GM12878 (cell line): ENCODE results near the gene PLXNC1. TPM values are rescaled to one million over a fixed set of nuclear protein-coding genes. Genes with fewer than 3 reads are reported as not detected.

Source experiments
- BCL3 ChIP-seq: IDR thresholded peaks from 2 replicates; pipeline ENCODE4 v1.6.1; 2011; ENCODE audit warnings: borderline replicate concordance, low read depth, mild to moderate bottlenecking, moderate library complexity, low read length; ENCODE audit not compliant: insufficient read depth, poor library complexity, severe bottlenecking
- CBFB ChIP-seq: IDR thresholded peaks from 2 replicates; pipeline ENCODE4 v1.6.1; 2016; ENCODE audit warnings: antibody characterized with exemption, low read depth
- CEBPB ChIP-seq, 2 experiments: fragments of 150-350 bp in 1 of 2; IDR thresholded peaks; 2 replicates each; pipeline ENCODE4 v1.6.1; 2012 to 2014; ENCODE audit warnings: low read depth in 2 of 2, low read length in 2 of 2, borderline replicate concordance in 1 of 2, inconsistent platforms in 1 of 2
- CREM ChIP-seq: IDR thresholded peaks from 2 replicates; pipeline ENCODE4 v1.6.1; 2014; ENCODE audit warnings: antibody characterized with exemption, low read depth
- CUX1 ChIP-seq: IDR thresholded peaks from 2 replicates; pipeline ENCODE4 v1.6.1; 2012; ENCODE audit warnings: improper control_type of control experiment, low read depth, low read length; ENCODE audit not compliant: insufficient replicate concordance
- EP300 ChIP-seq, 2 experiments: fragments of 150-350 bp in 1 of 2; IDR thresholded peaks; 2 replicates each; pipeline ENCODE4 v1.6.1; 2011 to 2012; ENCODE audit warnings: low read depth in 2 of 2, low read length in 2 of 2, borderline replicate concordance in 1 of 2, improper control_type of control experiment in 1 of 2, inconsistent platforms in 1 of 2; ENCODE audit not compliant: control insufficient read depth in 1 of 2
- FOXM1 ChIP-seq: IDR thresholded peaks from 2 replicates; pipeline ENCODE4 v1.6.1; 2012; ENCODE audit warnings: low read depth, mild to moderate bottlenecking, inconsistent platforms, low read length, moderate library complexity
- GABPA ChIP-seq: IDR thresholded peaks from 2 replicates; pipeline ENCODE4 v1.6.1; 2014; ENCODE audit warnings: antibody characterized with exemption, low read depth, mild to moderate bottlenecking, inconsistent platforms
- IKZF1 ChIP-seq: fragments of 450-650 bp; conservative IDR thresholded peaks from 2 replicates; pipeline ENCODE4 v1.6.1; 2017; ENCODE audit warnings: antibody characterized with exemption, mild to moderate bottlenecking
- KAT2A ChIP-seq: conservative IDR thresholded peaks from 2 replicates; pipeline ENCODE4 v1.6.1; 2011; ENCODE audit warnings: low read depth, low read length; ENCODE audit not compliant: control insufficient read depth
- NR2C2 ChIP-seq: IDR thresholded peaks from 2 replicates; pipeline ENCODE4 v1.6.1; 2011; ENCODE audit warnings: borderline replicate concordance, low read depth; ENCODE audit not compliant: control insufficient read depth, insufficient read length
- POU2F2 ChIP-seq: IDR thresholded peaks from 3 replicates; pipeline ENCODE4 v1.6.1; 2011; ENCODE audit warnings: low read depth, mild to moderate bottlenecking, low read length, borderline replicate concordance
- RB1 ChIP-seq: fragments of 450-650 bp; formaldehyde crosslinking; IDR thresholded peaks from 2 replicates; pipeline ENCODE4 v1.6.1; 2017; ENCODE audit warnings: mild to moderate bottlenecking, borderline replicate concordance
- SREBF1 ChIP-seq: IDR thresholded peaks from 2 replicates; pipeline ENCODE4 v1.6.1; 2012; ENCODE audit warnings: mild to moderate bottlenecking, low read length
- USF1 ChIP-seq: IDR thresholded peaks from 2 replicates; pipeline ENCODE4 v1.6.1; 2011; ENCODE audit warnings: borderline replicate concordance, low read depth, mild to moderate bottlenecking, moderate library complexity, mixed read lengths, low read length; ENCODE audit not compliant: insufficient read depth; ENCODE audit errors: extremely low read length
- ZBTB40 ChIP-seq: fragments of 450-650 bp; IDR thresholded peaks from 2 replicates; pipeline ENCODE4 v1.6.1; 2016; ENCODE audit warnings: mild to moderate bottlenecking, moderate library complexity, borderline replicate concordance
- polyA plus RNA-seq, 11 experiments: library from polyadenylated mRNA; depleted of rRNA in 4 of 11; unstranded in 6 of 11; stranded (reverse) in 5 of 11; fragments of >200 nt; fragmentation: Nextera tagmentation in 4 of 11; fragmentation: Illumina TruSeq in 1 of 11; extraction: Ambion mirVana in 4 of 11; extraction: Trizol in 1 of 11; gene quantifications; 1 replicate in 1 of 11; 2 replicates in 10 of 11; pipeline versions ENCODE4 v1.2.1 to v1.2.3, GENCODE V29; 2011 to 2016; ENCODE audit warnings: inconsistent platforms in 2 of 11, missing spikeins in 2 of 11, low read depth in 1 of 11
- total RNA-seq, 4 experiments: library from RNA; depleted of rRNA in 3 of 4; stranded (reverse); fragments of >200 nt in 3 of 4; fragmentation: Illumina TruSeq in 1 of 4; extraction: Trizol in 1 of 4; gene quantifications; 2 replicates each; pipeline versions ENCODE4 v1.2.1 to v1.2.3, GENCODE V29; 2013 to 2021

PLXNC1 gene
- total and polyA plus RNA-seq, 10 of the 15 experiments (the other 5 are each of a cell fraction or from before 2014, with no cell fraction given) = 5.2 to 41.2 (median 24.6) TPM

- peak in 1 of 2 experiments; percentile 76; a peak in 1 of 4 replicates for TF ChIP-seq CEBPB (IDR thresholded peaks at IDR 0.05; ENCODE audit: borderline replicate concordance in 1 of 2, low read depth in 2 of 2, low read length in 2 of 2)
- TF ChIP-seq EP300 (IDR thresholded peaks at IDR 0.05; ENCODE audit: borderline replicate concordance in 1 of 2, control insufficient read depth in 1 of 2, low read depth in 2 of 2, low read length in 2 of 2) = peak; percentile 73 to 76; a peak in 3 of 4 replicates
- 0 out of 2 replicates have a peak, but pooled peaks have one; percentile 13 for TF ChIP-seq GABPA
- peak; percentile 98 for TF ChIP-seq IKZF1
- TF ChIP-seq POU2F2 = no peak
- TF ChIP-seq BCL3 = no peak
- TF ChIP-seq KAT2A = no peak
- TF ChIP-seq USF1 = no peak
- no peak for TF ChIP-seq NR2C2
- TF ChIP-seq FOXM1 = peak; percentile 64; the same call in 1 of the 2 replicates
- TF ChIP-seq CREM = peak; percentile 58; the same call in 1 of the 2 replicates
- no peak for TF ChIP-seq ZBTB40
- TF ChIP-seq RB1 = no peak
- peak; percentile 62; the same call in 1 of the 2 replicates for TF ChIP-seq CBFB
- no peak for TF ChIP-seq SREBF1
- no peak for TF ChIP-seq CUX1
These were observed 157.0 kb downstream of the PLXNC1 start (continued) for GRCh38 chr12:94305130-94305957.
